ENCODE data around the gene LMTK3.

GRCh38 chr19:48495396-48495795 is 16.2 kb downstream of the LMTK3 start:
- no peak for TF ChIP-seq CTCF (IDR thresholded peaks at IDR 0.05)
- TF ChIP-seq POLR2A (IDR thresholded peaks at IDR 0.05) = no peak
